GM12878 (cell line): ENCODE data around the gene C10orf105. TPM values are rescaled to one million over a fixed set of nuclear protein-coding genes. Genes with fewer than 3 reads are reported as not detected.

Source experiments
- ATAC-seq: fragments of 200-7000 bp; cut with Tn5 transposase; 3 replicates; pipeline ENCODE4 v1.9.1; 2020; ENCODE audit warnings: mild to moderate bottlenecking, moderate library complexity
- BruUV-seq: library from RNA; stranded (reverse); fragments of 400-500 nt; replicated peaks from 2 replicates; lab custom pipeline; 2021; lab: Mats Ljungman, UMichigan
- CTCF ChIA-PET: fragments of 300-600 bp; sonication (Branson Sonifier 250); formaldehyde crosslinking; extraction: SDS; loops from one replicate; lab custom pipeline; 2021; ENCODE audit warnings: inconsistent platforms; lab: Yijun Ruan, JAX
- POLR2A ChIA-PET: fragments of 350-600 bp; formaldehyde crosslinking; extraction: SDS; loops from one replicate; lab custom pipeline; 2021; ENCODE audit warnings: inconsistent platforms; lab: Charles Lee
- RAD21 ChIA-PET: fragments of 300-600 bp; sonication (Branson Sonifier 250); formaldehyde crosslinking; loops from one replicate; lab custom pipeline; 2023; ENCODE audit warnings: antibody characterized with exemption; ENCODE audit not compliant: unreplicated experiment; lab: Charles Lee
- SMC1A ChIA-PET: fragments of 300-600 bp; sonication (Branson Sonifier 250); formaldehyde crosslinking; loops from one replicate; lab custom pipeline; 2023; ENCODE audit not compliant: unreplicated experiment, uncharacterized antibody; lab: Charles Lee
- DNase-seq: peaks from one replicate; pipeline ENCODE4 v3.0.0-alpha.2; 2011; ENCODE audit warnings: low read depth, low spot score
- FAIRE-seq: peaks from 3 replicates; lab custom pipeline; 2011; peaks lifted over from hg19 to GRCh38; lab: Jason Lieb, UNC
- H2AFZ ChIP-seq: 2 replicates; pipeline ENCODE4 v1.6.0; 2011; ENCODE audit warnings: low read depth, low read length, control low read depth; ENCODE audit not compliant: control insufficient read depth
- H3K27ac ChIP-seq: 2 replicates; pipeline ENCODE4 v1.5.1; 2011; ENCODE audit warnings: control low read depth; ENCODE audit not compliant: control insufficient read depth, insufficient read depth
- H3K27me3 ChIP-seq, 2 experiments: replicated peaks in 1 of 2; 2 replicates each; pipeline versions ENCODE4 v1.6.0 to v1.6.1; 2011; ENCODE audit warnings: low read length in 1 of 2; ENCODE audit not compliant: control insufficient read depth in 2 of 2, insufficient read depth in 2 of 2
- H3K36me3 ChIP-seq, 2 experiments: 2 replicates each; pipeline ENCODE4 v1.5.1; 2011; ENCODE audit warnings: low read length in 1 of 2; ENCODE audit not compliant: control insufficient read depth in 2 of 2, insufficient read depth in 2 of 2
- H3K4me1 ChIP-seq: 2 replicates; pipeline ENCODE4 v1.6.1; 2011; ENCODE audit warnings: mild to moderate bottlenecking, low read length, moderate library complexity, mixed read lengths; ENCODE audit not compliant: control insufficient read depth, insufficient read depth
- H3K4me2 ChIP-seq: 2 replicates; pipeline ENCODE4 v1.6.0; 2011; ENCODE audit warnings: control low read depth; ENCODE audit not compliant: control insufficient read depth, insufficient read depth
- H3K4me3 ChIP-seq: fragments of 200-600 bp; sonication (generic); 2 replicates; pipeline ENCODE4 v1.5.1; 2016
- H3K79me2 ChIP-seq: 2 replicates; pipeline ENCODE4 v1.6.0; 2011; ENCODE audit warnings: low read length; ENCODE audit not compliant: control insufficient read depth, insufficient read depth
- H3K9ac ChIP-seq: 2 replicates; pipeline ENCODE4 v1.8.0; 2011; ENCODE audit warnings: low read length, control low read depth, mixed read lengths; ENCODE audit not compliant: control insufficient read depth, insufficient read depth
- H3K9me3 ChIP-seq: replicated peaks from 3 replicates; pipeline ENCODE4 v1.5.1; 2011; ENCODE audit warnings: mild to moderate bottlenecking, low read length; ENCODE audit not compliant: control insufficient read depth, insufficient read depth
- H4K20me1 ChIP-seq: 2 replicates; pipeline ENCODE4 v1.6.0; 2011; ENCODE audit not compliant: control insufficient read depth, insufficient read depth
- EED ChIP-seq: sonication (generic); IDR thresholded peaks from 2 replicates; pipeline ENCODE4 v1.6.1; 2016; ENCODE audit warnings: antibody characterized with exemption, low read depth
- RB1 ChIP-seq: fragments of 450-650 bp; formaldehyde crosslinking; IDR thresholded peaks from 2 replicates; pipeline ENCODE4 v1.6.1; 2017; ENCODE audit warnings: mild to moderate bottlenecking, borderline replicate concordance
- SMC3 ChIP-seq: IDR thresholded peaks from 2 replicates; pipeline ENCODE4 v1.6.1; 2011; ENCODE audit warnings: low read length, improper control_type of control experiment, borderline replicate concordance
- WGBS: methylation state at CpG from one replicate; pipeline ENCODE4 v1.1.6; 2016; ENCODE audit warnings: low lambda C conversion rate; ENCODE audit not compliant: insufficient replicate concordance, insufficient coverage; ENCODE audit errors: missing lambda C conversion rate; 5-methylcytosine and 5-hydroxymethylcytosine counted together
- in situ Hi-C: fragments of 300-500 bp; cut with MboI; formaldehyde crosslinking; loops from 9 replicates; pipeline ENCODE4 v1.14.3; 2018; ENCODE audit warnings: mixed read lengths
- intact Hi-C: fragments of 100-400 bp; cut with micrococcal nuclease; formaldehyde crosslinking; loops from one replicate; pipeline ENCODE4 v1.14.2; 2022; ENCODE audit not compliant: unreplicated experiment
- polyA plus RNA-seq, 11 experiments: library from polyadenylated mRNA; depleted of rRNA in 4 of 11; unstranded in 6 of 11; stranded (reverse) in 5 of 11; fragments of >200 nt; fragmentation: Nextera tagmentation in 4 of 11; fragmentation: Illumina TruSeq in 1 of 11; extraction: Ambion mirVana in 4 of 11; extraction: Trizol in 1 of 11; gene quantifications; 1 replicate in 1 of 11; 2 replicates in 10 of 11; pipeline versions ENCODE4 v1.2.1 to v1.2.3, GENCODE V29; 2011 to 2016; ENCODE audit warnings: inconsistent platforms in 2 of 11, missing spikeins in 2 of 11, low read depth in 1 of 11
- total RNA-seq, 4 experiments: library from RNA; depleted of rRNA in 3 of 4; stranded (reverse); fragments of >200 nt in 3 of 4; fragmentation: Illumina TruSeq in 1 of 4; extraction: Trizol in 1 of 4; gene quantifications; 2 replicates each; pipeline versions ENCODE4 v1.2.1 to v1.2.3, GENCODE V29; 2013 to 2021
- TF ChIP-seq, protein P1 (sequence below): IDR thresholded peaks from 2 replicates; pipeline ENCODE4 v1.6.1; 2012; ENCODE audit warnings: low read depth, low read length, improper control_type of control experiment

Gene C10orf105
- total and polyA plus RNA-seq, 10 of the 15 experiments (the other 5 are each of a cell fraction or from before 2014, with no cell fraction given): 0.04 to 0.06 (median 0.05) TPM; not detected in 7

DNA sequence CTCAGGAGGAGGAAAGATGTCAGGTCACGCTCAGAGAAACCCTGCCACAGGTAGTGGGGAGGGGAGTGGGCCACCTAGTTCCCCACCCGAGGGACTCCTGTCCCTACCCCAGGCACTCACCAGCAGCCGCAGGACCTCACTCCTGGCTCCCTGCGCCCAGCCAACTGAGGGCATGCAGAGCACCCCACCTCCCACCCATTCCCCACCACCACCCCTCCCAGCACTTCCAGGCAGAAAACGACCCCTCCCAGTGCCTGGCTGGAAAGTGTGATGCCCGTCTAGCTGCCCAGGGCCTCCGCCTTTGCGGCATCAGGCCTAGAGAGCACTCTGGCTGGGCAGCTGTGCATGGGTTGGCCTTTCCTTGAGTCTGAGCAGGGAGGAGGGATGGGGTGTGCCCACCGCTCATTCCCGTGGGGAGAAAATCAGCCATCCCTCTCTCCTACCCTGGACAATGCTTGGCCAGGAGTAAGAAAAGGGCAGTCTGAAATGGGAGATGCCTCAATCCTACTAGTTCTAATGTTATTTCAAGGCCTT lies 1.3 kb downstream of the C10orf105 start:
- no peak overlapping the region for H3K4me2 ChIP-seq
- H2AFZ ChIP-seq: no peak overlapping the region
- H3K36me3 ChIP-seq: no peaks in the 10 kb centered on the region
- ChIA-PET SMC1A (no interaction called here), POLR2A (interaction anchor here (0.6 kb wide), 1 partner anchor 1070 kb away, joined by 3 read pairs; no protein-coding TSS in a partner anchor), CTCF (interaction anchor here (1.4 to 2.5 kb wide), 3 partner anchors 12 to 21 kb away, joined by 3 to 8 read pairs (median 4); no protein-coding TSS in a partner anchor), RAD21 (interaction anchor here (2.2 kb wide), 1 partner anchor 93 kb away, joined by 6 read pairs; no protein-coding TSS in a partner anchor)
- TF ChIP-seq EED: no peak
- TF ChIP-seq, protein P1, sequence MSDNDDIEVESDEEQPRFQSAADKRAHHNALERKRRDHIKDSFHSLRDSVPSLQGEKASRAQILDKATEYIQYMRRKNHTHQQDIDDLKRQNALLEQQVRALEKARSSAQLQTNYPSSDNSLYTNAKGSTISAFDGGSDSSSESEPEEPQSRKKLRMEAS: no peak
- H3K79me2 ChIP-seq: no peaks in the 10 kb centered on the region
- no peak for FAIRE-seq
- no peak for DNase-seq
- no peaks in the 10 kb centered on the region for H4K20me1 ChIP-seq
- no peaks in the 10 kb centered on the region for H3K27me3 ChIP-seq
- H3K4me1 ChIP-seq: peaks cover 18% of the 10 kb centered on the region
- H3K27ac ChIP-seq: no peak overlapping the region
- no peak for ATAC-seq
- no TSS peak for BruUV-seq
- 50% methylated on average over 10 of the region's 10 CpGs for WGBS
- intact Hi-C loops (no loop called here), in situ Hi-C loops (no loop called here)
- no peak overlapping the region for H3K4me3 ChIP-seq
- no peak overlapping the region for H3K9ac ChIP-seq
- no peaks in the 10 kb centered on the region for H3K9me3 ChIP-seq

DNA sequence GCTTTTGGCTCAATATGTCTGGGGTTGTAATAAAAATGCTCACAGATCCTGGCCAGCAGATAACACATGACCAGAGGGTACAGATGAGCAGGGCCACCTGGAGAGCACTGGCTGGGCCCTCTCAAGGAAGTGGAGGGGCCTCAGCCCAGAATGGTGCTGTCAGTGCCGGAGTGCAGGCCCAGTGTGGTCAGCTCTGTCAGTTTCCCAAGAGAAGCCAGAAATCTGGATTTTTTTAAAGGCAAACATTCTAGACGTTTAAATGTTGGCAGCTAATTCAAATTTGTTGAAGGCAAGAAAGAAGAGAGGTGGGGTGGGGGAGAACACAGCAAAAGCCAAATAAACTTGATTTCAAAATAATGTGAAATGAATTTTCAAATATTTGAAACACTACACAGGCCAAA lies 2.0 kb downstream of the C10orf105 start:
- in situ Hi-C loops: no loop called here

More for the DNA sequence above, 2.0 kb downstream of the C10orf105 start:
- ChIA-PET POLR2A (interaction anchor here (0.8 kb wide), 1 partner anchor 11 kb away, joined by 3 read pairs; no protein-coding TSS in a partner anchor), RAD21 (interaction anchor here (2.2 kb wide), 1 partner anchor 94 kb away, joined by 6 read pairs; no protein-coding TSS in a partner anchor), SMC1A (interaction anchor here (0.7 to 1.0 kb wide), 2 partner anchors 179 to 1184 kb away, joined by 3 to 4 read pairs; no protein-coding TSS in a partner anchor)
- DNase-seq (no peak), ATAC-seq (no peak)
- H3K9ac ChIP-seq: no peak overlapping the region
- no peak overlapping the region for H2AFZ ChIP-seq
- H3K4me1 ChIP-seq: peaks cover 25% of the 10 kb centered on the region
- 50% methylated on average over 2 of the region's 2 CpGs for WGBS
- H3K36me3 ChIP-seq: no peaks in the 10 kb centered on the region
- intact Hi-C loops: no loop called here
- no peaks in the 10 kb centered on the region for H3K79me2 ChIP-seq
- no peak for TF ChIP-seq RB1
- TF ChIP-seq SMC3: no peak
- TF ChIP-seq, all 136 proteins: peak for 0
- Histone ChIP-seq H3K9me3 (no peaks in the 10 kb centered on the region), H3K27me3 (no peaks in the 10 kb centered on the region), H3K4me3 (no peak overlapping the region), H4K20me1 (no peaks in the 10 kb centered on the region), H3K27ac (no peak overlapping the region), H3K4me2 (no peak overlapping the region)
- BruUV-seq: no TSS peak
- no peak for FAIRE-seq
- CTCF ChIA-PET: interaction anchor here (0.6 to 2.5 kb wide), 6 partner anchors 8 to 167 kb away, joined by 3 to 8 read pairs (median 3); no protein-coding TSS in a partner anchor
